22Rv1 (cell line): ENCODE data around the gene PAIP1.

Source experiments
- CTCF ChIP-seq: fragments of 450-650 bp; IDR thresholded peaks from 2 replicates; pipeline ENCODE4 v1.5.1; 2017; ENCODE audit warnings: mild to moderate bottlenecking
- ZFX ChIP-seq: fragments of 450-650 bp; IDR thresholded peaks from 2 replicates; pipeline ENCODE4 v1.6.1; 2017; ENCODE audit warnings: antibody characterized with exemption, borderline replicate concordance

GRCh38 chr5:43560128-43560527, 3.3 kb upstream of the PAIP1 start:
- TF ChIP-seq CTCF: no peak
- TF ChIP-seq ZFX: no peak
